HepG2 (cell line): ENCODE data around the gene KDM5D. TPM values are rescaled to one million over a fixed set of nuclear protein-coding genes. Genes with fewer than 3 reads are reported as not detected.

Source experiments
- ATAC-seq: fragments of 200-7000 bp; cut with Tn5 transposase; 3 replicates; pipeline ENCODE4 v1.9.1; 2020; ENCODE audit warnings: mild to moderate bottlenecking, moderate library complexity
- BruUV-seq: library from RNA; stranded (reverse); fragments of 400-500 nt; replicated peaks from 2 replicates; lab custom pipeline; 2021; lab: Mats Ljungman, UMichigan
- CTCF ChIA-PET: fragments of 300-600 bp; formaldehyde crosslinking; extraction: SDS; loops from one replicate; lab custom pipeline; 2021; ENCODE audit warnings: low total read pairs, inconsistent platforms, low intra/inter-chr PET ratio; lab: Yijun Ruan, JAX
- POLR2A ChIA-PET: fragments of 350-600 bp; sonication (Branson Sonifier 250); formaldehyde crosslinking; loops from one replicate; lab custom pipeline; 2020; ENCODE audit warnings: antibody characterized with exemption, inconsistent platforms; lab: Yijun Ruan, JAX
- DNase-seq: peaks from one replicate; pipeline ENCODE4 v3.0.0-alpha.2; 2015; ENCODE audit warnings: low spot score
- FAIRE-seq: peaks from 3 replicates; lab custom pipeline; 2011; peaks lifted over from hg19 to GRCh38; lab: Jason Lieb, UNC
- H2AFZ ChIP-seq: one replicate; pipeline ENCODE4 v1.6.1; 2011; ENCODE audit warnings: low read length, inconsistent platforms
- H3K27ac ChIP-seq: fragments of 300-600 bp; 3 replicates; pipeline ENCODE4 v1.8.0; 2011; ENCODE audit warnings: mixed run types, mild to moderate bottlenecking, mixed read lengths, low read length, inconsistent platforms; ENCODE audit not compliant: insufficient read depth; ENCODE audit errors: extremely low read length
- H3K27me3 ChIP-seq, 2 experiments: fragments of 200-600 bp in 1 of 2; 2 replicates in 1 of 2; 3 replicates in 1 of 2; pipeline versions ENCODE4 v1.6.0 to v1.8.0; 2011; ENCODE audit warnings: low read length in 2 of 2, mild to moderate bottlenecking in 2 of 2, moderate library complexity in 2 of 2, inconsistent platforms in 1 of 2; ENCODE audit not compliant: insufficient read depth in 2 of 2, control insufficient read depth in 1 of 2
- H3K36me3 ChIP-seq, 2 experiments: fragments of 200-600 bp in 1 of 2; replicated peaks in 1 of 2; 2 replicates in 1 of 2; 3 replicates in 1 of 2; pipeline versions ENCODE4 v1.5.1 to v1.8.0; 2011; ENCODE audit warnings: low read length in 2 of 2, inconsistent platforms in 1 of 2; ENCODE audit not compliant: insufficient read depth in 2 of 2, control insufficient read depth in 1 of 2
- H3K4me1 ChIP-seq: 2 replicates; pipeline ENCODE4 v1.5.1; 2012; ENCODE audit warnings: low read length, inconsistent platforms; ENCODE audit not compliant: insufficient read depth
- H3K4me2 ChIP-seq: 2 replicates; pipeline ENCODE4 v1.6.0; 2011; ENCODE audit warnings: low read depth, low read length, inconsistent platforms
- H3K4me3 ChIP-seq, 3 experiments: fragments of 200-600 bp in 1 of 3; sonication (generic), shearing (Covaris generic) in 1 of 3; replicated peaks in 1 of 3; 2 replicates each; pipeline ENCODE4 v1.5.1; 2011 to 2016; ENCODE audit warnings: low read length in 3 of 3, inconsistent platforms in 2 of 3, low read depth in 2 of 3, mild to moderate bottlenecking in 2 of 3, control low read depth in 1 of 3, mixed read lengths in 1 of 3; ENCODE audit not compliant: insufficient read depth in 1 of 3
- H3K79me2 ChIP-seq: one replicate; pipeline ENCODE4 v1.6.1; 2011; ENCODE audit warnings: low read length, inconsistent platforms; ENCODE audit not compliant: insufficient read depth
- H3K9ac ChIP-seq: 2 replicates; pipeline ENCODE4 v1.6.0; 2011; ENCODE audit warnings: mild to moderate bottlenecking, low read depth, low read length, inconsistent platforms; ENCODE audit not compliant: insufficient read depth
- H3K9me3 ChIP-seq: 2 replicates; pipeline ENCODE4 v1.5.1; 2012; ENCODE audit warnings: mild to moderate bottlenecking, low read length
- H4K20me1 ChIP-seq: 2 replicates; pipeline ENCODE4 v1.6.0; 2011; ENCODE audit warnings: inconsistent platforms, mild to moderate bottlenecking, low read length, moderate library complexity; ENCODE audit not compliant: insufficient read depth
- ARNTL ChIP-seq: sonication (generic); formaldehyde crosslinking; IDR thresholded peaks from 2 replicates; pipeline ENCODE4 v1.4.0; 2020; ENCODE audit warnings: mild to moderate bottlenecking, missing genetic modification reagents
- BCL6 ChIP-seq: IDR thresholded peaks from 2 replicates; pipeline ENCODE4 v1.6.1; 2016; ENCODE audit warnings: missing genetic modification reagents, missing compliant biosample characterization
- CEBPB ChIP-seq: IDR thresholded peaks from 2 replicates; pipeline ENCODE4 v1.6.1; 2011; ENCODE audit warnings: low read depth, low read length, improper control_type of control experiment, borderline replicate concordance
- CREB1 ChIP-seq, 2 experiments: fragments of 450-650 bp in 1 of 2; IDR thresholded peaks; 2 replicates each; pipeline ENCODE4 v1.6.1; 2016 to 2017; ENCODE audit warnings: control low read depth in 1 of 2, mild to moderate bottlenecking in 1 of 2, missing compliant biosample characterization in 1 of 2, missing genetic modification characterization in 1 of 2
- DPF2 ChIP-seq: sonication (generic); formaldehyde crosslinking; IDR thresholded peaks from 2 replicates; pipeline ENCODE4 v1.4.0; 2020; ENCODE audit warnings: mild to moderate bottlenecking, low read depth, missing genetic modification reagents, borderline replicate concordance
- EEA1 ChIP-seq: sonication (generic); formaldehyde crosslinking; IDR thresholded peaks from 2 replicates; pipeline ENCODE4 v1.5.1; 2020; ENCODE audit warnings: mild to moderate bottlenecking, missing genetic modification reagents, borderline replicate concordance
- KAT7 ChIP-seq: IDR thresholded peaks from 2 replicates; pipeline ENCODE4 v1.6.1; 2018; ENCODE audit warnings: borderline replicate concordance, missing compliant biosample characterization
- KLF9 ChIP-seq: IDR thresholded peaks from 2 replicates; pipeline ENCODE4 v1.6.1; 2016; ENCODE audit warnings: low read depth
- MBNL3 ChIP-seq: fragments of 250-450 bp; sonication (Bioruptor Pico); conservative IDR thresholded peaks from 2 replicates; pipeline ENCODE4 v1.8.0; 2022; ENCODE audit warnings: mild to moderate bottlenecking, inconsistent platforms
- NR2F2 ChIP-seq: IDR thresholded peaks from 2 replicates; pipeline ENCODE4 v1.6.1; 2012; ENCODE audit warnings: low read depth, inconsistent platforms, borderline replicate concordance
- RFX3 ChIP-seq: IDR thresholded peaks from 2 replicates; pipeline ENCODE4 v1.6.1; 2016; ENCODE audit warnings: missing biosample characterization, missing genetic modification reagents
- SRY ChIP-seq: sonication (generic); formaldehyde crosslinking; IDR thresholded peaks from 2 replicates; pipeline ENCODE4 v1.8.0; 2022; ENCODE audit warnings: mild to moderate bottlenecking, missing genetic modification reagents
- STAG1 ChIP-seq: sonication (generic); formaldehyde crosslinking; IDR thresholded peaks from 2 replicates; pipeline ENCODE4 v1.4.0; 2020; ENCODE audit warnings: missing genetic modification reagents
- THAP11 ChIP-seq: IDR thresholded peaks from 2 replicates; pipeline ENCODE4 v1.6.1; 2016; ENCODE audit warnings: missing biosample characterization, missing genetic modification reagents
- ZNF260 ChIP-seq: sonication (generic); formaldehyde crosslinking; IDR thresholded peaks from 2 replicates; pipeline ENCODE4 v1.4.0; 2020; ENCODE audit warnings: missing genetic modification reagents, low read depth, mild to moderate bottlenecking, borderline replicate concordance
- ZNF577 ChIP-seq: sonication (generic); formaldehyde crosslinking; IDR thresholded peaks from 2 replicates; pipeline ENCODE4 v1.4.0; 2020; ENCODE audit warnings: mild to moderate bottlenecking, low read depth, missing genetic modification reagents, borderline replicate concordance
- ZNF788 ChIP-seq: sonication (generic); formaldehyde crosslinking; IDR thresholded peaks from 2 replicates; pipeline ENCODE4 v1.5.0; 2020; ENCODE audit warnings: mild to moderate bottlenecking, missing genetic modification reagents, borderline replicate concordance
- ZSCAN30 ChIP-seq: sonication (generic); formaldehyde crosslinking; IDR thresholded peaks from 2 replicates; pipeline ENCODE4 v1.5.0; 2020; ENCODE audit warnings: mild to moderate bottlenecking, missing genetic modification reagents
- WGBS: methylation state at CpG from one replicate; pipeline ENCODE4 v1.1.6; 2017; ENCODE audit warnings: low lambda C conversion rate; 5-methylcytosine and 5-hydroxymethylcytosine counted together
- in situ Hi-C: cut with HindIII; loops from 2 replicates; pipeline ENCODE4 v1.10.0; 2017; ENCODE audit warnings: low pct_unique_long_range_greater_than_20kb; ENCODE audit not compliant: extremely low pct_ligation_motif_present
- intact Hi-C: fragments of 100-400 bp; cut with micrococcal nuclease; formaldehyde crosslinking; loops from one replicate; pipeline ENCODE4 v1.10.0; 2022; ENCODE audit not compliant: unreplicated experiment
- polyA plus RNA-seq, 8 experiments: library from polyadenylated mRNA; depleted of rRNA in 3 of 8; stranded (reverse) in 7 of 8; unstranded in 1 of 8; fragments of >200 nt; fragmentation: Illumina TruSeq in 4 of 8; extraction: Trizol in 4 of 8; gene quantifications; 2 replicates each; pipeline versions ENCODE4 v1.2.1 to v1.2.3, GENCODE V29; 2011 to 2016; ENCODE audit warnings: low read depth in 4 of 8, missing spikeins in 1 of 8, mixed read lengths in 1 of 8; ENCODE audit not compliant: insufficient read depth in 1 of 8
- total RNA-seq, 5 experiments: library from RNA; depleted of rRNA; stranded (reverse); fragments of >200 nt; fragmentation: Illumina TruSeq; extraction: Trizol; gene quantifications; 2 replicates each; pipeline ENCODE4 v1.2.3, GENCODE V29; 2016; ENCODE audit warnings: low read depth in 1 of 5
- TF ChIP-seq, protein P1 (sequence below): sonication (generic); formaldehyde crosslinking; conservative IDR thresholded peaks from 2 replicates; pipeline ENCODE4 v1.4.0; 2020; ENCODE audit warnings: missing genetic modification reagents

The KDM5D gene
- total and polyA plus RNA-seq, 2 of the 13 experiments (the other 11 are each of a cell fraction or from before 2014, with no cell fraction given): 16.6 to 32.7 TPM

DNA sequence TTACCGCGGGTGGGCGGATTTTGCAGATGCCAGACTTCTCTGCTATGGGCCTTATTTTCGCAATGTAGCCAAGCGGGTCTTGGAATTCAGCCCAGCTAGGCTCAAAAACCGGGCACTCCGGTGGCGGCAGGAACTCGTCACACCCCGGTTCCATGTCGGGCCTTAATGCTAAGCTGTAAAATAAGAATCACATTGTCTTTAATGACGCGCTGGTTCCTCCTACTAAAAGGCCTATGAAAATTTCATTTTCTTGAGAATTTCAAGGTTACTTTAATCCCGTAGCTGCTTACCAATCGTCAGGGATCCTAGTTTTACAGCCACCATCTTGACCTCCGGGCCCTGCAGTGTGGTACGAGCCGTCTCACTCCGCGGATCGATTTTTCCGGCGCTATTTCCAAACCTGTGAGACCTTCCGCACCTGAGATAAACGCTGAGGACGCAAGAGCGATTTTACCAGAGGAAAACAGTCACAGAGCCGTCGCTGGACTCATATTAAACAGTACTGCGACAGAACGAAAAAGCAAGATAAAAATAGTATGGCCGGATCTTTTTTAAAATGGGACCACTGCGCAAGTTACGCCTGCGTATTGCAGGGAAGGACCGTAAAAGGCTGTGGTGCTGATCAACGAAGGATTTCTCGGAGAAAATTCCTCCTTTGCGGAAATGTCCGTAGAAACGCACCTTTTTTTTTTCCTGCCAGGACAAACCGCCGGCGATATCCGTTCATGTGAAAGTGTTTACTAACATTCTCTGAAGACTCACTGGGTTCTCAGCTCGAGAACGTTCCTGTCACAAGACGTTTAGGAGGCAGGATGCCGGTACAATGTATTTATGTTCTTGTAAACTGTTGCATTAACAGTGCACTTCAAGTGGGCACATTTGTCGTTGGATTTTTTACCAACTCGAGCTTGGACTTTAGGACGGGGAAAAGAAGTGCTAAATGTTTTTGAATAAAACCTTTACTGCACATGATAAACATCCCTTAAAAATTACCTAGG, at the start of gene KDM5D (continued):
- TF ChIP-seq, protein P1, sequence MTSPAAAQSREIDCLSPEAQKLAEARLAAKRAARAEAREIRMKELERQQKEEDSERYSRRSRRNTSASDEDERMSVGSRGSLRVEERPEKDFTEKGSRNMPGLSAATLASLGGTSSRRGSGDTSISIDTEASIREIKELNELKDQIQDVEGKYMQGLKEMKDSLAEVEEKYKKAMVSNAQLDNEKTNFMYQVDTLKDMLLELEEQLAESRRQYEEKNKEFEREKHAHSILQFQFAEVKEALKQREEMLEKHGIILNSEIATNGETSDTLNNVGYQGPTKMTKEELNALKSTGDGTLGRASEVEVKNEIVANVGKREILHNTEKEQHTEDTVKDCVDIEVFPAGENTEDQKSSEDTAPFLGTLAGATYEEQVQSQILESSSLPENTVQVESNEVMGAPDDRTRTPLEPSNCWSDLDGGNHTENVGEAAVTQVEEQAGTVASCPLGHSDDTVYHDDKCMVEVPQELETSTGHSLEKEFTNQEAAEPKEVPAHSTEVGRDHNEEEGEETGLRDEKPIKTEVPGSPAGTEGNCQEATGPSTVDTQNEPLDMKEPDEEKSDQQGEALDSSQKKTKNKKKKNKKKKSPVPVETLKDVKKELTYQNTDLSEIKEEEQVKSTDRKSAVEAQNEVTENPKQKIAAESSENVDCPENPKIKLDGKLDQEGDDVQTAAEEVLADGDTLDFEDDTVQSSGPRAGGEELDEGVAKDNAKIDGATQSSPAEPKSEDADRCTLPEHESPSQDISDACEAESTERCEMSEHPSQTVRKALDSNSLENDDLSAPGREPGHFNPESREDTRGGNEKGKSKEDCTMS (CRISPR knock-in tag): no peak
- TF ChIP-seq ARNTL (CRISPR knock-in tag): no peak
- TF ChIP-seq EEA1 (CRISPR knock-in tag): no peak
- no peak for TF ChIP-seq ZSCAN30 (CRISPR knock-in tag)
- TF ChIP-seq DPF2: no peak
- TF ChIP-seq KLF9: no peak
- TF ChIP-seq SRY: no peak
- no peak for TF ChIP-seq RFX3
- TF ChIP-seq MBNL3 (CRISPR knock-in tag): no peak
- no peak for TF ChIP-seq NR2F2
- no peak for TF ChIP-seq STAG1

DNA sequence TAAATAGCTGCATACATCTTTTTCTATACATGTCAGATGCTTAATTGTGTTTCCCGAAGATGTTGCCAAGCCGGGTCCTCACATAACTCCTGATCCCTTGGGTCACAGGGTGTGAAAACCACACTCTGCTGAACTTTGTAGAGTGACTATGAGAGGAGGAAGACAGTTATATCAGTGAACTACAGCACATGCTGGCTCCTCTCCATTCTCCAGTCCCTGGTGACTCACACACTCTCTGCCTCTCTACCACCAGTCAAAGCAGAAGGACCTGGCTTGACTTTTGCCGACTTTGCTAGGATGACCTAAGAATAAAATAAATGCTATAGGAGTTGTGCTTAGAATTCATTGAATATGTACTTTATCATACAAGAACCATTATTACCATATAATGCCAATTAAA, 23.8 kb upstream of the KDM5D start:
- Histone ChIP-seq H3K4me2 (no peak overlapping the region), H3K9me3 (no peaks in the 10 kb centered on the region), H3K27me3 (no peaks in the 10 kb centered on the region), H3K4me1 (no peaks in the 10 kb centered on the region), H3K36me3 (no peaks in the 10 kb centered on the region), H3K79me2 (no peaks in the 10 kb centered on the region), H3K9ac (no peak overlapping the region), H3K27ac (no peak overlapping the region), H4K20me1 (no peaks in the 10 kb centered on the region), H2AFZ (no peak overlapping the region), H3K4me3 (no peak overlapping the region)
- FAIRE-seq (no peak), ATAC-seq (no peak), DNase-seq (no peak)
- in situ Hi-C loops: no loop called here
- no TSS peak for BruUV-seq
- ChIA-PET CTCF (no interaction called here), POLR2A (no interaction called here)
- WGBS: 30% methylated on average over 2 of the region's 3 CpGs
- TF ChIP-seq CEBPB (no peak), BCL6 (CRISPR knock-in tag) (no peak), KAT7 (CRISPR knock-in tag) (no peak), CREB1 (IDR thresholded peaks at IDR 0.05) (no peak), CREB1 (CRISPR knock-in tag; IDR thresholded peaks at IDR 0.05) (no peak), ZNF788 (no peak), ZNF577 (CRISPR knock-in tag) (no peak), THAP11 (CRISPR knock-in tag) (no peak), ZNF260 (no peak)
- intact Hi-C loops: no loop called here
